ENCODE results near the gene CPNE5. TPM values are rescaled to one million over a fixed set of nuclear protein-coding genes. Genes with fewer than 3 reads are reported as not detected.
A peak's percentile ranks its signal among the peaks of the same experiment; 100 is the strongest.

The CPNE5 gene
- total RNA-seq, 2 donors from 2014 or later, result 0.85 to 1.6 TPM

DNA sequence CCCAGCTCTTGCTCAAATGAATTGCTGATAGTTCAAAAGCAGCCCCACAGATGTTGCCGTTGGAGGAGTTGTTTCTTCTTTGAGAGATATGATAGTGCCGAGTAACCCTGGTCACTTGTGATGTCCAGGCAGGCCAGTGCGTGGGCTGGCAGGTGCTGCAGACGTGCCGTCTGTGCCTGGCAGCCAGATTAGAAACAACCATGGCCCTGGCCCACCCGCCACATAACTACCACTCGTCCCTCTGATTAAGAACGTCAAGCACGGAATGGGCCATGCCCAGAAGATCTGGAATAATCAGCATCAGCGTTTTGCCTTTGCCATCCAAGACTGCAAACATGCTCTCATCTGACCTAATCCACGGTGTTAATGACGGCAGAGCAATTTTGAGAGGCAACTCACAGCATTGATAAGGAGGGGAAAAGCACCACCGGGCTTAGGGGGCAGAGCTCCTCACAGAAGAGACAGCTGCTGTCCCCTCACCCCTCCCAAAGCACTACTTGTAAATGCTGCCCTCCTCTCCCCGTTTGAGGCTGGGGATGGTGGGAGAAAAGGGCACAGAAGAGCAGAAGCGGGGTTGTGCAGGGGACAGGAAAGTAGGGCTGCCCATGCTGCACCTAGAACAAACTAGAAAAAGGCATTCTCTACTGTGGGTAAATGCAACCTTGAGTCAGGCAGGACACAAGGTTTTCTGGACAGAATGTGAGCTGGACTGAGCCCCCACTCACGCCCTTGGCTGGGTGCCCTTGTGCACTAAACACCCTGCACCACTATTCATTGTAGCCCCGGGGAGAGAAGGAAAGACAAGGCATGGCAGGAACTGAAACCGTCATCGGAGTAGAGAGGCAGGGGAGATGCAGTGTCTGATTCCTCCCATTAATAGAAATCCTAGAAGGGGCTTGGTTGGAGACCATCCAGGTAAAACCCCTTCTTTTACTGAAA is 5.3 kb upstream of the CPNE5 start:
- no peaks in the 10 kb centered on the region for H3K9me3 ChIP-seq
- DNase-seq (ENCODE audit: low spot score), result no peak
- no peaks in the 10 kb centered on the region for H3K36me3 ChIP-seq
- ATAC-seq (ENCODE audit: insufficient number of reproducible peaks, low FRiP score, low read depth), result no peak
- peaks cover 12 to 19% of the 10 kb centered on the region in 2 donors for H3K4me1 ChIP-seq (ENCODE audit: control insufficient read depth in 1 of 2, low read depth in 2 of 2)
- TF ChIP-seq, protein P1, sequence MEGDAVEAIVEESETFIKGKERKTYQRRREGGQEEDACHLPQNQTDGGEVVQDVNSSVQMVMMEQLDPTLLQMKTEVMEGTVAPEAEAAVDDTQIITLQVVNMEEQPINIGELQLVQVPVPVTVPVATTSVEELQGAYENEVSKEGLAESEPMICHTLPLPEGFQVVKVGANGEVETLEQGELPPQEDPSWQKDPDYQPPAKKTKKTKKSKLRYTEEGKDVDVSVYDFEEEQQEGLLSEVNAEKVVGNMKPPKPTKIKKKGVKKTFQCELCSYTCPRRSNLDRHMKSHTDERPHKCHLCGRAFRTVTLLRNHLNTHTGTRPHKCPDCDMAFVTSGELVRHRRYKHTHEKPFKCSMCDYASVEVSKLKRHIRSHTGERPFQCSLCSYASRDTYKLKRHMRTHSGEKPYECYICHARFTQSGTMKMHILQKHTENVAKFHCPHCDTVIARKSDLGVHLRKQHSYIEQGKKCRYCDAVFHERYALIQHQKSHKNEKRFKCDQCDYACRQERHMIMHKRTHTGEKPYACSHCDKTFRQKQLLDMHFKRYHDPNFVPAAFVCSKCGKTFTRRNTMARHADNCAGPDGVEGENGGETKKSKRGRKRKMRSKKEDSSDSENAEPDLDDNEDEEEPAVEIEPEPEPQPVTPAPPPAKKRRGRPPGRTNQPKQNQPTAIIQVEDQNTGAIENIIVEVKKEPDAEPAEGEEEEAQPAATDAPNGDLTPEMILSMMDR (IDR thresholded peaks at IDR 0.05), result no peak
- no peak overlapping the region for H3K27ac ChIP-seq
- no peak overlapping the region for H3K4me3 ChIP-seq
- no peaks in the 10 kb centered on the region for H3K27me3 ChIP-seq (replicated peaks; ENCODE audit: insufficient read depth)

DNA sequence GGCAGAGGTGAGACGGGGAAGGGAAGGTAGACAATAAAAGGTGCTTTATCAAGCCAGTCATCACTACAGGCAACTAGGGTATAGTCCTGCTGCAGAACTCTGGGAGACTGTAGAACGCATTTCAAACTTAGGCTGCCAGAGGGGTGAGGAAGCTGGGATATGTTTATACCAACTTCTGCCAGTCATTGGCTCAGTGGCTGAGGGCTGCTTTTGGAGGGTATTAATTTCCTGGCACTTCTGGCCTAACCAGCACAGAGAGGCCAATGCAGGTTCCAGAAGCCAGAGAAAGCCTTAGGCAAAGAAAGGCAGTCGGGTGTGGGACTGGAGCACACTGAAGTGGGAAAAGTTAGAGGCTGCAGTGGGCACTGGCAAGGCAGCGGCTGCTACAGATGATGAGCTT is 3.9 kb upstream of the CPNE5 start:
- no peak for ATAC-seq (ENCODE audit: insufficient number of reproducible peaks, low FRiP score, low read depth)
- no peaks in the 10 kb centered on the region for H3K36me3 ChIP-seq
- H3K4me3 ChIP-seq, result no peak overlapping the region
- H3K27ac ChIP-seq, result no peak overlapping the region
- H3K4me1 ChIP-seq (ENCODE audit: control insufficient read depth in 1 of 2, low read depth in 2 of 2), result peaks cover 15 to 25% of the 10 kb centered on the region in 2 donors
- TF ChIP-seq, protein P1 (IDR thresholded peaks at IDR 0.05), result no peak
- H3K9me3 ChIP-seq, result no peaks in the 10 kb centered on the region
- H3K27me3 ChIP-seq (replicated peaks; ENCODE audit: insufficient read depth), result no peaks in the 10 kb centered on the region
- no peak for DNase-seq (ENCODE audit: low spot score)

DNA sequence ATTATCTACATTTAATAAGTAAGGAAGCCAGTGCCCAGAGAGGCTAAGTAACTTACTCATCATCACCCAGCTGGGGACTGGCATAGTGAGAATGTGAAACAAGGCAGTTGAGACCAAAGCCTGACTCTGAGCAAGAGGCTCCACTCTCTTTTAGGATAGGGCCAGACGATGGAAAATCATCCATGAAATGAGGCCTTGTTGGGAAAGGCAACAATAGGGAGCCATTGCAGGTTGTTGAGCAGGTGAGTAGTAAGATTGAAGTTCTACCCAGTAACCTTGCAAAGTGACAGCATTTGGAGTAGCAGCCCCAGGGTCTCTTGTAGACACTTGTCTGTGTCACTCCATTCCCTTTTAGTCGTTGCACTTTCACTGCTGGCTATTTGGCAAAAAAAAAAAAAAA is 2.5 kb upstream of the CPNE5 start:
- no peaks in the 10 kb centered on the region for H3K36me3 ChIP-seq
- no peak overlapping the region for H3K4me3 ChIP-seq
- no peaks in the 10 kb centered on the region for H3K9me3 ChIP-seq
- DNase-seq (ENCODE audit: low spot score) (no peak), ATAC-seq (ENCODE audit: insufficient number of reproducible peaks, low FRiP score, low read depth) (no peak)
- H3K27ac ChIP-seq, result no peak overlapping the region
- H3K4me1 ChIP-seq (ENCODE audit: control insufficient read depth in 1 of 2, low read depth in 2 of 2), result peaks cover 15 to 25% of the 10 kb centered on the region in 2 donors
- H3K27me3 ChIP-seq (replicated peaks; ENCODE audit: insufficient read depth), result no peaks in the 10 kb centered on the region
- TF ChIP-seq, protein P1 (IDR thresholded peaks at IDR 0.05), result no peak

DNA sequence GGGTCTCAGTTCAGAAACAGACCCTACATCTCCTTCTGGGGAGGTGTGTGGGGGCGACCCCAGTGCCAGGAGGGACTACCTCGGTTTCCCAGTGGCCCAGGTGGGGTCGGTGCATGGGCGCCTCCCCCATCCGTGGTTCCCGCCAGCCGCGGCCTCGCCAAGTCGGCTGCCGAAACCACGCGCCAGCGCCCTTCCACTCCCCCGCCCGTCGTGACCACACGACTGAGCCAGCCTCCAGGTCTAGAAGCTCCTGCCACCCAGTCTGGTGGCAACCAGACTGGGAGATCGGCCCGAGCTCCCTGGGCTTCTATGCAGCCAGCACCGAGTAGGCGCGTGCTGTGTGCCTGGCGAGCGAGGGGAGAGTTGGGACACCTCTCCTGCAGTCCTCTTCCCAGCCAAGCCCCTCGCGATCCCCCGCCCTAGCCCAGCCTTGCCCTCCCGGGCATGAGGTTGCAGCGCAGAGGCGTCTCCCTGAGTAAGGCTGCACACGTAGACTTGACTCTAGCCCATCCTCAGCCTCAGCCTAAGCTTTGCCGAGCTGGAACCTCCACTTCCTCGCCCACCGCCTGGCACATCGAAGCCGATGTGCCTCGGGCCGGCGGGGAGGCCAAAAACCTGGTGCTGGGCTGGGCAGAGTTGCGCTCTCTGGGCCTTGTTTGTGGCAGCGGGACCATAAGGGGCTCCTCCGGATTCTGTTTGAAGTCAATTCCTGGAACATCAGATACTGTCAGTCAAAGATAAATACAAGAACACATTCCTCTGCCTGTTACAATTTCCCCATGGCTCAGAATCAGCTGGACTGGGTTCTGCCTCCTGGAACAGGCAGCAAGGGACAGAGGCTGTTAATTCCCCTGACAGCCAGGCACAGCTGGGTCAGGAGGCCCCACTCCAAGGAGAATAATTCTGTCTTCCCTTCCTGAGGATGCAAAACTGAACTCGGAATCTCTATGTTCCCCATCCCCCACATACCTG is 1.5 kb upstream of the CPNE5 start:
- Histone ChIP-seq H3K27ac (no peak overlapping the region), H3K36me3 (no peaks in the 10 kb centered on the region), H3K9me3 (no peaks in the 10 kb centered on the region), H3K4me1 (ENCODE audit: control insufficient read depth in 1 of 2, low read depth in 2 of 2) (peaks cover 15 to 25% of the 10 kb centered on the region in 2 donors), H3K27me3 (replicated peaks; ENCODE audit: insufficient read depth) (no peaks in the 10 kb centered on the region), H3K4me3 (peak overlapping the region; percentile 81)
- TF ChIP-seq, protein P1 (IDR thresholded peaks at IDR 0.05), result no peak
- ATAC-seq (ENCODE audit: insufficient number of reproducible peaks, low FRiP score, low read depth) (no peak), DNase-seq (ENCODE audit: low spot score) (no peak)
